ENCODE measurements around the gene GALNT17.

DNA sequence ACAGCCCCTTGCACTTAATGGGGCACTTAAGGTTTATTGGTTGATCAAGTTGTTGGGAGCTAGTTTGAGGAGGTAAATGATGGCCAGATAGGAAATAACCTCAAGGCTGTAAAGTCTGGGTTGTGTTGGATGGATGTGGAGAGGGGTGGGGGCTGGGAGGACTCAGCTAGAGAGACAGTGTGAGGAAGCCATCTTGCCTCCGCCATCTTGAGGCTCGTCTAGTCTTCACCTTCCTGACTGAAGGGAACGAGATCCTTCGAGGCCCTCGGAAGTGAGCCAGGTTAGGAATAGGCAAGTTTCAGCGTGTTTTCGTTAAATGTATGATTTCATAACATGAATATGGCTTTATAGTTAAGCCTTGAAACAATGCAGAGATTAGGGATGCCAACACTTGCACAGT, 5.5 kb downstream of the GALNT17 start:
- no peak for TF ChIP-seq CTCF (IDR thresholded peaks at IDR 0.05; ENCODE audit: poor library complexity, severe bottlenecking)
- no peak for TF ChIP-seq EP300 (conservative IDR thresholded peaks at IDR 0.05; ENCODE audit: poor library complexity, severe bottlenecking)

All from neural cell (in vitro differentiated cells).